ENCODE measurements around the gene MAP4K2.

- TF ChIP-seq POLR2A (IDR thresholded peaks at IDR 0.05): no peak
- no peak for TF ChIP-seq POLR2AphosphoS5 (IDR thresholded peaks at IDR 0.05)
Measured at GRCh38 chr11:64744544-64745188, 58.3 kb downstream of the MAP4K2 start.

Data from stomach (tissue), 4 donors.